Endothelial cell of hepatic sinusoid (primary cell): ENCODE data around the gene GARNL3.

Experiments used
- in situ Hi-C: cut with HindIII; loops from 2 replicates; pipeline ENCODE4 v1.10.0; 2017; ENCODE audit warnings: low sequenced_read_pairs

GARNL3 gene

DNA sequence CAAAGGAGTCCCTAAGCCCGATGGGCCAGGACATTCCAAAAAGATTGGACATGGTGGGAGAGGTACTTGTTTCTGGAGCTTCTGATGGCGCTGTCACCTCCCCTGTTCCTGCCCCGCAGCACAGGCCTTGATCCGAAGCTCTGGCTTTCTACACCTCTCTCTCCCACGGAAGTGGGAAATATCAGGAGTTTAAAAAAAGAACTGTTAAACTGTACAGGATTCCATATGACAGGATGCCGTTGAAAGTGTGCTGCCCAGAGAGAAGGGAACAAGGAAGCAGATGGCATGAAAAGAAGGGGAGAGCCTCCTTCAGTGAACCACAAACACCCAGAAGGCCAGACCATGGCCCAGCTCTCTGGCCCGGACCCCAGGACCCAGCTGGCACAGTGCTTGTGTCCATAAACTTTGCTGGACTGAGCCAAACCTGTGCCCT, 105.6 kb downstream of the GARNL3 start:
- in situ Hi-C loops = no loop called here

GRCh38 chr9:127370672-127371648, 106.4 kb downstream of the GARNL3 start:
- in situ Hi-C loops = no loop called here

DNA sequence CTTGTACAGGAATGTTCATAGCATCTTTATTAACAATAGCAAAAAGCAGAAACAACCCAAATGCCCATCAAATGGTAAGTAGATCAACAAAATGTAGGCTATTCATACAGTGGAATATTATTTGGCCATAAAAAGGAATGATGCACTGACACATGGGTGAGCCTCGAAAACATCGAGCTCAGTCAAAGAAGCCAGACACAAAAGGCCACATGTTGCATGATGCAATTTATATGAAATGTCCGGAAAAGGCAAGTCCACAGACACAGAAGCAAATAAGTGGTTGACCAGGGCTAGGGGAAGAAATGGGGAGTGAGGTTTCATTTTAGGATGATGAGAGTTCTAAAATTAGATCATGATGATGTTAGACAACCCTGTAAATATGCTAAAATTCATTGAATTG, 115.9 kb downstream of the GARNL3 start:
- in situ Hi-C loops = no loop called here

DNA sequence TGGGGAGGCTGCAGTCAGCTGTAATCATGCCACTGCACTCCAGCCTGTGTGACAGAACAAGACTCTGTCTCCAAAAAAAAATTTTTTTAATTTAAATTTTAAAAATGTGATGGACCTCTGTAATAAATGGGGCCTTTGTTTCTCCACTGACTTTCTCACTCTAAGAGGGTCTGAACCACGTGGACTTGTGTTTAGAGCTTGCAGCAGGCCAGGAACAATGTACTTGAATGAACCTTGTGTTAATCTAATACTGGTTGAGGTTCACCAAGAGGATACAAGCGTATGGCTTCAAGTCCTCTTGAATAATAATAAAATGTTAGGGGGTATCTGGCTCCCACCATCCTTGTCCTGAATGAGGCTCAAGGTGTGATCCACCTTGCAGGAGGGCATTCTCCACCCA, 118.0 kb downstream of the GARNL3 start:
- in situ Hi-C loops = no loop called here

DNA sequence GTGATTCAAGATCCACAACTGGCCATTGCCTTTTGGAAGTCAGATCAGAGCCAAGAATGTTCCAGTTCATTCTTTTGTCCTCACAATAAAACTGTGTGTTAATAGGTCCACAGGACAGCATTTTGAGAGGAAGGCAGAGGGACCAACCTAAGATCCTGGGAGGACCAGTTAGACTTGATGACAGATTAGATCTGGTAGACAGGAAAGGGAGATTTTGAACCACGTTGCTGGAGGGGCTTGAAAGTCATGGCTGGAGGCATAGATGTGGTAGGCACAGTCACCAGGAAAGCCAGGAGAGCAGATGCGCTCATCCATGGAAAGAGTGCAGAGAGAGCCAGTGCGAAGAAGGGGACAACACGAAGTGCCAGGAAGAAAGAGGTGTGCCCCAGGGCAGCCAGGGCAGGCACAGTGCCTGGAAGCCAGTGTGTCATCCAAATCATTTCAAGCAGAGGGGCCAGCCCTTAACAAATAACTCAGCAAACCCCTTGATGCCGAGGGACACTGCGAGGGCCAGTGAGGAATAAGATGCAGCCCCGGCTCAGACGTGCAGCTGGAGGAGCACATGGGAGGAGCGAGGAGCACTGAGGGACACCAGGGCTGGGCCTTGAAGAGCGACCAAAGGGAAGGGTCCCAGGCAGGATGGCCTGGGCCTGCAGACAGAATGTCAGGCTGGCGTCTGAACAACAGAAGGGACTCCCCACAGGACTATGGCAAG, 119.6 kb downstream of the GARNL3 start:
- in situ Hi-C loops = no loop called here

GRCh38 chr9:127384901-127385300, 120.3 kb downstream of the GARNL3 start:
- in situ Hi-C loops = no loop called here

DNA sequence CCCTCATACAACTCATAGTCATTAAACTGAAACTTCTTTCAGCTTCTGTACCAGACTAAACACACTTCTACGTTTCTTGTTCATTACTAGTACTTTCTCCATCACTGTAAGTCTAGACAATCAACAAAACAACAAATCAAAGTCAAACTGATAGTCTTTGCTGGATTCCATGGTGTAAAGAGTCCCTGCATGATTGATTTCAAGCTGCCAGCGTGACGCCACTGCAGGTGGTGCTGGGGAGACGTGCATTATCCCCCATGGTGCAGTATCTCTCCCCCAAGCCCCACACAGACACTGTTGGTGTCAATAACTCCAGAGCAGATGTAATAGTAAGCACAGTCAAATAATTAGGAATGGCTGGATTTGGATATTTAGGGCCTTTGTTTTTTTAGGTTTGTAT, 121.7 kb downstream of the GARNL3 start:
- in situ Hi-C loops = no loop called here

GRCh38 chr9:127386981-127387380, 122.4 kb downstream of the GARNL3 start:
- in situ Hi-C loops = no loop called here

- in situ Hi-C loops = no loop called here
Observed at GRCh38 chr9:127388037-127388855, 123.7 kb downstream of the GARNL3 start.

- in situ Hi-C loops = no loop called here
Observed at GRCh38 chr9:127388856-127389238, 124.3 kb downstream of the GARNL3 start.

DNA sequence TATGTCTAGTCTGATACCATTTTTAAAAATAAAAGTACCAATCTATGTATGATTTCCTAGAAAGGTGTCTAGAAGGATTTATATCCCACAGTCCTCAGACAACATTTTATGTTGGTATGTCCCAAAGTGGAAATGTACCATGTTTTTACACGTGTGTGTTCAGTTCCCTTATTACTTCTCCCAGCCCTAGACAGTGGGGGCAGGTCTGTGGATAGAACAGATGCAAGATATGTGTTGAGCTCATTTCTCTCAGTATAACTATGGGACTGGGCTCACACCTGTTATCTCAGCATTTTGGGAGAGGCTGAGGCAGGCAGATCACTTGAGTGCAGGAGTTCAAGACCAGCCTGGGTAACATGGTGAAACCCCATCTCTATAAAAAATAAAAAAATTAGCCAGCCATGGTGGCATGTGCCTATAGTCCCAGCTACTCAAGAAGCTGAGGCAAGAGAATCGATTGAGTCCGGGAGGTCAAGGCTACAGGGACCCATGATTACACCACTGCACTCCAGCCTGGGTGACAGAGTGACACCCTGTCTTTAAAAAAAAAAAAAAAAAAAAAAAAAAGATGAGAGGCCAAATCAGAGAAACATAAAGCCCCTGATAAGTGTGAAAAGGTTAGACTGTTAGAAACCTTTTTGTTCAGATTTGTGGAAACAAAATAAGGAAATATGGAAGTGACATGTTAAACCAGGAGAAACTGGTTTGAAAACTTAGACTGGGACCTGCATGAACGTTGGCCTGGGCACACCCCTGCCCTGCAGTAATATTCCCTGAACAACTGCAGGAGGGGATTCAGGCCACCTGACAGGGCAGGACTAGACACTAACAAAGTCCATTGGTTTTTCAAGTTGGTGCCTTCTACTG, 125.0 kb downstream of the GARNL3 start:
- in situ Hi-C loops = loop anchor here (5.0 kb wide), 2 partner anchors 37 to 117 kb away; no protein-coding TSS in a partner anchor

GRCh38 chr9:127390248-127390545, 125.6 kb downstream of the GARNL3 start:
- in situ Hi-C loops = loop anchor here (5.0 kb wide), 2 partner anchors 38 to 118 kb away; no protein-coding TSS in a partner anchor

- in situ Hi-C loops = loop anchor here (5.0 kb wide), 2 partner anchors 38 to 118 kb away; no protein-coding TSS in a partner anchor
Observed at GRCh38 chr9:127390563-127390962, 126.0 kb downstream of the GARNL3 start.

DNA sequence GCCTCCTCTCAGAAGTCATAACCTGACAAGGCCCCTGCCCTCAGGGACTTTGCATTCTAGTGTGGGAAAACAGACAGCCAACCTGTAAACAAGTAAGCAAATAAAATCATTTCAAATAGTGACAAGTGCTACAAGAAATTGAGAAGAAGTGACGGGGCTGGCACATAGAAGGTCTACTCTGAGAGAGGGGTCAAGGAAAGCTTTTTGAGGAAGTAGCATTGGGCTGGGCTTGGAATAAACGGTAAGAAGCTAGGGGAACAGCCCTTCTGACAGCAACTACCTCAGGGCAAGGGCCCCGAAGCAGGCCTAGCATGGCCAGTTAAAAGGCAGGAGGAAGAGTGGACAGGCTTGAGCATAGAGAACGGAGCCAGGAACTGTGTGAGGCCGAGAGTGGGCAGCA, 127.6 kb downstream of the GARNL3 start:
- in situ Hi-C loops = loop anchor here (5.0 kb wide), 2 partner anchors 40 to 120 kb away; no protein-coding TSS in a partner anchor

DNA sequence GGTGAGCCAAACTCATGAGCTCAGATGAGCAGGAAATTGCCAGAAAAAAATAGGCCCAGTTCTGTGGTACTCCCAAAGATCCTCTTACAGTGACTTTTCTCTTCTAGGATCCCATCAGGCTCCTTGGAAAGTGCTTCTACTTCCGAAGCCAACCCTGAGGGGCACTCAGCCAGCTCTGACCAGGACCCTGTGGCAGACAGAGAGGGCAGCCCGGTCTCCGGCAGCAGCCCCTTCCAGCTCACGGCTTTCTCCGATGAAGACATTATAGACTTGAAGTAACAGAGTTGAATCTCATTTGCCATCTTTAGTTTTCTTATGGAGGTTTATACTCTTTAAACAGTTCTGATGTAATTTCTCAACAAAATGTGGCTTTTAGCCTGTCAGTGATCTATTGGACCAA, 128.4 kb downstream of the GARNL3 start:
- in situ Hi-C loops = loop anchor here (5.0 kb wide), 2 partner anchors 41 to 121 kb away; no protein-coding TSS in a partner anchor

DNA sequence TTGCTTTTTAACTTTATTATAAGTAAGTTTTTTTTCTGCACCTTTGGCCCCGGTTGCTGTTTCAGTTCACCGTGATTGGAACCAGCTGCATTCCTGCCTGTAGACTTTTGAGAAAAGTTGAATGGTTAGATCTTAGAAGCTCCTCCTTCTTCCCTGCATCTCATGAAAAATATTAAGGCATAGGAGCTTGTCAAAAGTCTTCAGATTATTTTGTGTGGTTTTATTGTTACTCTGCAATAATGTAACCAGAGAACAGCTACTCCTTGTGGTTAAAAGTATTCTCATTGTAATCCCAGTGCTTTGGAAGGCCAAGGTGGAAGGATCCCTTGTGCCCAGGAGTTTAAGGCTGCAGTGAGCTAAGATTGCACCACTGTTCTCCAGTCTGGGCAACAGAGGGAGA, 129.1 kb downstream of the GARNL3 start:
- in situ Hi-C loops = loop anchor here (5.0 kb wide), 2 partner anchors 41 to 121 kb away; no protein-coding TSS in a partner anchor

DNA sequence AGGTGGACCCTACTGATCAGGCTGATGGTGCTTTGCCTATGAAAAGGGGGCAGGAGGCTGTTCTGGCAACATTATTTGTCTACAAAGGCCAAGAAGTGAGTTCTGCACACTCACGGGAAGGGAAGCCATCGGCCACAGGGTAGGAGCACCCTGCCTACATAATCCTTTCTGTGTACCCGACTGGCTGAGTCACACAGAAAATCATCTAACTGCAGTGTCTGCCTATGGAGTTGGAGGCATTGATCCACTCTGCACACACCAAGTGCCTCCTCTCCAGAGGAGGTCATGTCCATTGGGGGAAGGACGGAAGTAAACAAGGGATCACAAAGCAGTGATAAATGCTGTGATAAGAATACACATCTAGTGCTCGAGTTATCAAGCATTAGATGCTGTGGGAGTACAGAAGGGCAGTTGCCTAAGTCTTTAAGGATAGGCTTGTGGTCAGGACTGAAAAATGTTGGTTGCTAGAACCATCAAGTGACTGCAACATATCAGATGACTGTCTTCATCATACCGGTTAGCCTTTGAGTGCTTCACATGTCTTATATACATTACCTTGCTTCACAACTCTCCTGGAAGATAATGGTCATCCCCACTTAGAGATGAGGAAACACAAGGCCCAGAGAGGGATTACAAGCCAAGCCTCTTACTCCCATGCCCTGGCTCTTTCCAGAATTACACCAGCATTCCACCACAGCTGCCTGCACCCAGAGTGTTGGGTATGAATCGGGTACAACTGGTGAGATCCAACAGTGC, 131.1 kb downstream of the GARNL3 start:
- in situ Hi-C loops = no loop called here

DNA sequence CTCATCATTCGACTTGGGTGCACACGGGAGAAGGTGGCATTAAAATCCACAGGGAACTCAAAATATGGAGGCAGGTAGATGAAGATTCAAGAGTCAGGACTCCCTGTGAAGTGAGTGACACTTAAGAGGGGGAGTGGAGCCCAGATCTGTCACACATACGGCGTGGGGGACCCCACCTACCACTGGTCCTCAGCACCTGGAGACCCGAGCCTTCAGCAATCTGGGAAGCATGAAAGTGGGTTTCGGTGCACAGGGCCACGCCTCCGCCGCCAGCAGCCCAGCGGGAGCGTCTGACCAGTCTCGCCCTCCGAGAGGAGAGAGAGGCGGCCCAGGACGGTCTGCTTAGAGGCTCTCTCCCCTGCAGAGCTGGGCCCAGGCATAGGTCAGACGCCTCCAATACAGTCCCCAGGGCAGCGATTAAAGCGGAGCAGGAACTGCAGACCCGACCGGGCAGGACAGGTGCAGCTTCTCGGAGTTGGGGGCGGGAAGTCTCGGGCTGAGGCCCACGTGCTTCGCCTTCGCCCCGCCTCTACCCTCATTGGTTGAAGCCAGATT, 131.8 kb downstream of the GARNL3 start:
- in situ Hi-C loops = no loop called here
